GM04504 (cell line): ENCODE data around the gene TRPM3.

Experiments
- DNase-seq: peaks from one replicate; pipeline ENCODE4 v3.0.0-alpha.2; 2012; ENCODE audit warnings: low read depth

The TRPM3 gene

GRCh38 chr9:71097671-71098070 lies 23.8 kb downstream of the TRPM3 start:
- DNase-seq, result no peak

- DNase-seq, result no peak
These were observed 24.9 kb downstream of the TRPM3 start for GRCh38 chr9:71096421-71097108.

DNA sequence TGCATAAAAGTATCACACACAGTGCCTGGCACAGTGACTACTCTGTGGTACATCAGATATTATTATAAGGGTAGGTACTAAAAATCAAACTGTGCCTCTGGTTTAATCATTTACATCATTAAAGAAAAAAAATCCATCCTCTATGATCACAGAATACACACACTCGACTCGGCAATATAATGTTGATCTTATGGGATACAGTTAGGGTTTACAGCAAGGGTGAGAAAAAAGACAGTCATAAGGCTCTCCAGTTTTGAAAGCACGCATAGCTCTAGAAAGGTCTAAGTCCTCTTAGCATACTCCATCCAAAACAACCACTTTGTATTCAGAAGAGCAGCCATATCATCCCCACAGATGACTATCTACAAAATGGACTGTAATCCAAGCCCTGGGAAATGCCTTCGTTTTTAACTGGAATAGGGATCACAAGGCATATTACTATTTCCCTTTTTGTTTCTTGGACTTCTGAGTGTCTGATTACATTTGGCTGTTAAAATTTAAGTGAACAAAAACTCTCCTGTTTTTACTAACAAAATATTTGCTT lies 26.6 kb downstream of the TRPM3 start:
- DNase-seq, result no peak

GRCh38 chr9:71090896-71091295 lies 30.5 kb downstream of the TRPM3 start:
- DNase-seq, result no peak

GRCh38 chr9:71079451-71079850 lies 42.0 kb downstream of the TRPM3 start:
- DNase-seq, result peak; percentile 10

DNA sequence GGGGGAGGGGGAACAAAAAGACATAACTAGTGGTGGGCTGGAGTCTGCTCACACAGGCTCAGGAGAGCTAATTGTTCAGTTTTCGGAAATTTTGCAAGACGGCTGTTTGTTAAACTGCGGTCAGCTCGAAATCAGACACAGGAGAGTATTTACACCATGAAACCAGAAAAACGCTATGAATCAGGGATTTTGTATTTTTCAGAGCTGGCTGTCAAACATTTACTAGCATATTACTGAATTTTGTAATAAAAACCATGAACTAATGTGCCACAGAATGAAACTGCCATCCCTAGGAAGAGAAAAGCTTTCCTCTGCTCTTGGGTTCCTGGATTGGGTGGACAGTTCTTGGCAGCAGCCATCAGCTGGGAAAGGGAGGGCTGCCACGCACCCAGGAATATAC lies 45.3 kb downstream of the TRPM3 start:
- DNase-seq, result no peak

DNA sequence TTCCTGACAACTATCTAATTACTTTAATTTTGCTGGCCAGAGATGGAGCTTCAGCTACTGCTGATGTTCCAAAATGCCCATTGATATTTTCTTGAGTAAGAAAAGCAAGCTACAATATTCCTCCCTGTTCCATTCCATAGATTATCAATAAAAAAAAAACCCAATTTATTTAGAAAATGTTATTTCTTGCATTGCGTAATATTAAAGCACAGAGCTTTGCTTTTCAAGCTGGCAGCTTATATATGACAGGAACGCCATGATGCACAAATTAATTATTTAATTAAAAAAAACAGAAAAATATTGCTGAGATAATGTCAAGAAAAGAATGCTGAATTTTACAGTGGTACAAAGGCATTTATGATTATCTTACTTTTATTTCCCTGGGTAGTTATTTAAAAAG lies 47.9 kb downstream of the TRPM3 start:
- DNase-seq, result no peak

- no peak for DNase-seq
These were observed 48.8 kb downstream of the TRPM3 start for GRCh38 chr9:71072587-71072986.

GRCh38 chr9:71071633-71072032 lies 49.8 kb downstream of the TRPM3 start:
- DNase-seq, result no peak

DNA sequence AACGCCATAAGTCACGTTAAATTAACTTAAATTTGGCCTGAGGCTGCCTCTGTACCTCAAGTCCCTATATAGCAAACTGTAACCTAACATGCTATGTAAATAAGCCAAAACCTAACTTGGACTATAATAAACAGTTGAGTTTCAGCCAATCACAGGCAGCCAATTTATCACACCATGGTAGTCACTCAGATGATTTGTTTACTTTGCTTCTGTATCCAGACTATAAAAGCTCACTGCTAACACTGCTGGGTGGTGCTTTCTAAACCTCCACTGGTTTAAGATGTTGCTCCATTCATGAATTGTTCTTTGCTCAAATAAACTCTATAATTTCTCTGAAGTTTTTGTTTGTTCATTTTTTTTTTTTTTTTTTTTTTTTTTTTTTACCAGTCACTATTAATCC lies 62.8 kb downstream of the TRPM3 start:
- no peak for DNase-seq

DNA sequence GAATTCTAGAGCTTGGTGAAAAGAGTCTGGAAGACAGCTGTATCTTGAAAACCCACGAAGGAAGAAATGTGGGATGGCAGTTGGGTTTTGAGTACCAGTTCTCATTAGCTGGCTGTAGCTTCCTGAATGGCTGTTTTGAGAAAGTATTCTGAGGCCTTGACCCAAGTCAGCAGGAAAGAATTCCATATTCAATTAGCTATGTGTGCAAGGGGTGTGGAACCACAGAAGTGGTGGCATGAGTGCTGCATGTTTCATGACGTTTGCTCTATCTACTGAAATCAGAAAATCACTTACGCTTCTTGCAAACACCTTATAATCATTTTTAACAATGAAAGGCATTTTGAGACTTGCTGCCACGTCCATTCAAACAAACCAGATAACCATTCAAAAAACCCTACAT lies 69.1 kb downstream of the TRPM3 start:
- DNase-seq, result no peak

DNA sequence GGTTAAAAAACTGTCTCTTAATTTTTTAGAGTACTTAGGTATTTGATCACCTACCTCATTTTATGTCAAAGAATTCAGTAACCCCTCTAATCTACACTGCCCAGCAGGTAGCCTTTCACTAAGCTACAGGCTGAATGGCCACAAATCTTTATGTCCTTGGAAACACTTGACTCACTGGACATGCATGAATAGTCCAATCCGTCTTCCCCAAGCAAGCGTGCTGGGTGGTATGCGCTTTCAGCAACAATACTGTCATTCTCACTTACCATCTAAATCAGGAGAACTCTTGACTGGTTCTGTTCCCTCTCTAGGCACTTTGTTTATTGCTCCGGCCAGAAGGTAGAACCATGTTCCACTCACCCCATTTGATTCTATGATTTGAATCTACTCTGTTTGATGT lies 73.1 kb downstream of the TRPM3 start:
- no peak for DNase-seq

GRCh38 chr9:71042448-71042990 lies 78.9 kb downstream of the TRPM3 start:
- DNase-seq, result no peak

- DNase-seq, result no peak
These were observed 83.9 kb downstream of the TRPM3 start for GRCh38 chr9:71037521-71037920.

DNA sequence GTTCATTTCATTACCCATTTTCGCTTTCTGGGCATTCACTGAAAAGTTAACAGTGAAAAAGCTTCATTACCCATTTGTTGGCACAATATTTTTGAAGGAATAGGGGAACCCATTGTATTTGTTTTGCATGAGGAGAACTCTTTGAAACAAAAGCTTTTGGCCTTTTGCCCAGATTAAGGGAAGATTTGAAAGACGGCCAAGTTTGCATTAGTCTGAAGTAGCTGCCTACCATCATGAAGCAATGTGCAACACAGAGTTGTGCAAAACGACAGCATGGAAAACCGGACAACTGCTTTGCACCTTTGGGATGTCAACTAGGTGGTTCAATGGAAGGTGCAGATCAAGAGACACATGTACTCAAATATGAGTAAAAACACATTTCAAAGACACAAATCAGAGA lies 84.9 kb downstream of the TRPM3 start:
- DNase-seq, result no peak

GRCh38 chr9:71032779-71033178 lies 88.6 kb downstream of the TRPM3 start:
- DNase-seq, result no peak

DNA sequence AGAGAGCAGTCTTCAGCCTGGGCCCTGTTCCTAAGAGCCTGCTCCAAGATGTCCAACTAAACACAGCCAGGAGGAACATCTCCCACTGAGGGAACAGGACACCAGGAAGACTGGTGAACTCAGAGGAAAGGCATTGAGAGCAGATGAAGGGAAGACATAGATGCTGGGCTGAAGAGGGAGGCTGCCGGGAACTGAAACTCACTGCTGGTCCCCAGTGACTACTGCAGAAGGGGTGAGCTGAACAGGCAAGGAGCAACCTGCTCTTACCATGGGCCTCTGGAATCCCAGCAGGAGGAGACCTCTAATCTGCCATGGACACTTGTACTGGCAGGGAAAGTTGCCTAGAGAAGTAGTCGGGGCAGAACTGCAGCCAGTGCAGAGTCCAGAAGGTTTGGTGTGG lies 95.7 kb downstream of the TRPM3 start:
- DNase-seq, result no peak

GRCh38 chr9:71025201-71025600 lies 96.2 kb downstream of the TRPM3 start:
- no peak for DNase-seq

DNA sequence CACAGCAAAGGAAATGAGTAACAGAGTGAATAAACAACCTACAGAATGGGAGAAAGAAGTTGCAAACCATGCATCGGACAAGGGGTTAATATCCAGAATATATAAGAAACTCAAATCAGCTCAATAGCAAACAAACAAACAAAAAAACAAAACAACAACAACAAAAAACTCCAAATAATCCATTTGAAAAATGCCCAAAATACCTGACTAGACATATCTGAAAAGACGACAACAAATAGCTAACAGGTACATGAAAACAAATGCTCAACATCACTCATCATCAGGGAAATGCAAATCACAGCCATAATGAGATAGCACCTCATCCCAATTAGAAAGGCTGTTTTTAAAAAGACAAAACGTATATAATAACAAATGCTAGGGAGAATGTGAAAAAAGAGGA lies 111.2 kb downstream of the TRPM3 start:
- no peak for DNase-seq

DNA sequence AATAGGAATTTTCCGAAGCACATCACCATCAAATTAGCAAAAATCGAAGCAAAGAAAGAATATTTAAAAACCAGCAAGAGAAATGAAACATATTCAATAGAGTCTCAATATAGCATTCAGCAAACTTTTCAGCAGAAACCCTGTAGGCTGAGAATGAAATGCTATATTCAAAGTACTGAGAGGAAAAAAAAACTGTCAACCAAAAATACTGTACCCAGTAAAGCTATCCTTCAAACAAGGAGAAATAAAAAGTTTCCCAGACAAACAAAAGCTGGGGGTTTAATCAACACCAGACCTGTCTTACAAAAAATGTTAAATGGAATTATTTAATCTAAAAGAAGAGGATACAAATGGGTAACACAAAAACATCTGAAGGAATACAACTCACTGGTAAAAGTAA lies 116.0 kb downstream of the TRPM3 start:
- no peak for DNase-seq

GRCh38 chr9:71004196-71004595 lies 117.2 kb downstream of the TRPM3 start:
- no peak for DNase-seq

- DNase-seq, result no peak
These were observed 118.1 kb downstream of the TRPM3 start for GRCh38 chr9:71003346-71003745.

GRCh38 chr9:71001780-71002386 lies 119.5 kb downstream of the TRPM3 start:
- DNase-seq, result no peak

DNA sequence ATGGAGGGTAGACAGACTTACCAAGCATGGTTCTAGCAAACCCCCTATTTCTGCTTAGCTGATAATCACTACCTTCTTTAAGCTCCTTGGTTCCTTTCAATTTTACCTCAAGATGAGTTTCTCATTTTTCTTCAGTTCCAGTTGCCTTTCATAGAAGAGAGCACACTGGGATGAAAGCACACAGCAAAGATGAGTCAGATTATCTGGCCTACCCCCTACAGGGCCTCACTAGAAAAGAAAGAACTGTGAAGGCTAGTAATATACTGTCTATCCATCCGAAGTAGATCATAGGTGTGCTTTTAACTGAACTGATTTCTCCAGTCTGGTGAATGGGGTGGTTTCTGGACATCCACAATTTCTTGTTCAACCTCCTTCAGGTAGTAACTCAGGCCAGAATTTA lies 122.5 kb downstream of the TRPM3 start:
- DNase-seq, result no peak
